Left renal pelvis (tissue), 4 donors: ENCODE results near the gene TNFSF8. TPM values are rescaled to one million over a fixed set of nuclear protein-coding genes. Genes with fewer than 3 reads are reported as not detected.

Source experiments
- polyA plus RNA-seq, 4 donors: library from polyadenylated mRNA; unstranded; fragments of 120-200 nt; gene quantifications; one replicate each; pipeline ENCODE4 v1.2.1, GENCODE V29; 2013; ENCODE audit not compliant: insufficient read length in 4 of 4

Gene TNFSF8
- polyA plus RNA-seq, 4 donors, result 0.41 to 1.1 (median 0.69) TPM

Other genes starting within 250 kb of the TNFSF8 start
- not detected for gene TEX48, start 248.4 kb downstream of the TNFSF8 start, polyA plus RNA-seq
- 1 to 10 TPM; 2.0 to 9.1 (median 5.7) TPM for gene TNFSF15, start 124.6 kb downstream of the TNFSF8 start, polyA plus RNA-seq
- 100 to 1,000 TPM; 228 to 410 (median 350) TPM for gene TNC, start 187.6 kb upstream of the TNFSF8 start, polyA plus RNA-seq